ENCODE measurements around the gene COL6A6.

COL6A6 gene, protein sequence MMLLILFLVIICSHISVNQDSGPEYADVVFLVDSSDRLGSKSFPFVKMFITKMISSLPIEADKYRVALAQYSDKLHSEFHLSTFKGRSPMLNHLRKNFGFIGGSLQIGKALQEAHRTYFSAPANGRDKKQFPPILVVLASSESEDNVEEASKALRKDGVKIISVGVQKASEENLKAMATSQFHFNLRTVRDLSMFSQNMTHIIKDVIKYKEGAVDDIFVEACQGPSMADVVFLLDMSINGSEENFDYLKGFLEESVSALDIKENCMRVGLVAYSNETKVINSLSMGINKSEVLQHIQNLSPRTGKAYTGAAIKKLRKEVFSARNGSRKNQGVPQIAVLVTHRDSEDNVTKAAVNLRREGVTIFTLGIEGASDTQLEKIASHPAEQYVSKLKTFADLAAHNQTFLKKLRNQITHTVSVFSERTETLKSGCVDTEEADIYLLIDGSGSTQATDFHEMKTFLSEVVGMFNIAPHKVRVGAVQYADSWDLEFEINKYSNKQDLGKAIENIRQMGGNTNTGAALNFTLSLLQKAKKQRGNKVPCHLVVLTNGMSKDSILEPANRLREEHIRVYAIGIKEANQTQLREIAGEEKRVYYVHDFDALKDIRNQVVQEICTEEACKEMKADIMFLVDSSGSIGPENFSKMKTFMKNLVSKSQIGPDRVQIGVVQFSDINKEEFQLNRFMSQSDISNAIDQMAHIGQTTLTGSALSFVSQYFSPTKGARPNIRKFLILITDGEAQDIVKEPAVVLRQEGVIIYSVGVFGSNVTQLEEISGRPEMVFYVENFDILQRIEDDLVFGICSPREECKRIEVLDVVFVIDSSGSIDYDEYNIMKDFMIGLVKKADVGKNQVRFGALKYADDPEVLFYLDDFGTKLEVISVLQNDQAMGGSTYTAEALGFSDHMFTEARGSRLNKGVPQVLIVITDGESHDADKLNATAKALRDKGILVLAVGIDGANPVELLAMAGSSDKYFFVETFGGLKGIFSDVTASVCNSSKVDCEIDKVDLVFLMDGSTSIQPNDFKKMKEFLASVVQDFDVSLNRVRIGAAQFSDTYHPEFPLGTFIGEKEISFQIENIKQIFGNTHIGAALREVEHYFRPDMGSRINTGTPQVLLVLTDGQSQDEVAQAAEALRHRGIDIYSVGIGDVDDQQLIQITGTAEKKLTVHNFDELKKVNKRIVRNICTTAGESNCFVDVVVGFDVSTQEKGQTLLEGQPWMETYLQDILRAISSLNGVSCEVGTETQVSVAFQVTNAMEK (N-terminal part only)

DNA sequence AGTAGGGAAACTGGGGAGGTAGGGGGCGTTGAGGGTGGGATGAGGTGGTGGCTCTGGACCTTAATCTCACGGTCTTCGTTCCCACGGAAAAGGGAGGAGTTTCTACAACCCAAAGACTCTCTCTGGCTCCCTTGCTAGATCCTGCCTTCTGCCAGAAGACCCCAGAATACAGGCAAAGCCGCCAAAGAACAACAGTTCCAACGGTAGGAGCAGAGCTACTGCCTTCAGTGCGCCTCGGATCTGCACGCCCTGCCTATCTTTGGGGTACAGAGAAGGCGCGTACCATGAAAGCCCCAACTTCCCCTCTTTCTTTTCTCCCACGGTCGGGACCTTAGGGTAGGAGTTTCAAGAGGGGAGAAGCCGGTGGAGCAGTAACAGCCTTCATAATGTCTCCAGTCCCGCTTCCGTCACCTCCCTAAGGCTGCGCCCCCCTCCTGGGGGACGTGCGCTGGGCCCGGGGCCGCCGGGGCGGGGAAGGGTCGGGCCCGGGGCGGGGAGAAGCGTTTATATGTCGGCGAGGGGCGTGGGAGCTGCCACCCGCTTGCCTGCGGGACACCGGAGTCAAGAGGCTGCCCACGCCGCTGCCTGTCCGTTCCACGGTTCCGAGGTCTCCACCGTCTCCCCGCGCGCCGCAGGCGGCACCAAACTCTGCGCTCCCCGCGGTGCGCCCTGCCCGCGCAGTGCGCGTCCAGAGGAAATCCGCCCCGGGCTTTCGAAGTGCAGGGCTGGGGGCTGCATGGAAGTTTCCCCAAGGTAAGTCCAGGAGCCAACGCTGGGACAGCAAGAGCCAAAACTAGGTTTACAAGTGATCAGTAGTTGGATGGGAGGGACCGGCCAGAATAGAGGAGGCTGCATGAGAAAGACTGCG lies at the start of gene COL6A6:
TSS of gene COL6A6 (plus strand) at position 533 of the 868 bp plus-strand sequence. CDS start 43,188 bp downstream, outside the sequence.
- H3K27me3 Mint-ChIP-seq, result peaks cover 55% of the 10 kb centered on the region
- no peak within 1 kb of the TSS for H3K27ac Mint-ChIP-seq
- H3K36me3 Mint-ChIP-seq (ENCODE audit: low read depth), result no peaks in the 10 kb centered on the region
- H3K4me1 Mint-ChIP-seq (ENCODE audit: low read depth), result no peaks in the 10 kb centered on the region
- no peaks in the 10 kb centered on the region for H3K9me3 Mint-ChIP-seq
- no peak within 1 kb of the TSS for H3K4me3 Mint-ChIP-seq

DNA sequence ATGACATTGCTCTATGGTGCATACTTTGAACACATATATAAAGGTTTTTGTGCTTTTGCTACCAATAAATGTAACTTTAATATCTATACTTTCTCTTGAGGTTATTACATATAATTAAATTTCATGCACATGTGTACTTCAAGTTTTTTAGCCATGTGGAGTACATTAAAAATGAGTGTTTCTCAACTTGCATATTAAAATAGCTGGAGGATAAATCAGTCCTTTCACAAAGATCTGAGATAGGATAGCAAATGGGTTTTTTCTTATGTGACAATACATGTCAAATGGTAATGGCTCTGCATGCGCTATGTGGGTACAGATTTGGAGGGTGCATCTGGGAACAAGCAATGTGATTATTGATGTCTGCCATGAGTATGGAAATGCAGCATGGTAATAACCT lies 48.7 kb upstream of the COL6A6 start:
- H3K4me1 Mint-ChIP-seq (ENCODE audit: low read depth), result no peaks in the 10 kb centered on the region

DNA sequence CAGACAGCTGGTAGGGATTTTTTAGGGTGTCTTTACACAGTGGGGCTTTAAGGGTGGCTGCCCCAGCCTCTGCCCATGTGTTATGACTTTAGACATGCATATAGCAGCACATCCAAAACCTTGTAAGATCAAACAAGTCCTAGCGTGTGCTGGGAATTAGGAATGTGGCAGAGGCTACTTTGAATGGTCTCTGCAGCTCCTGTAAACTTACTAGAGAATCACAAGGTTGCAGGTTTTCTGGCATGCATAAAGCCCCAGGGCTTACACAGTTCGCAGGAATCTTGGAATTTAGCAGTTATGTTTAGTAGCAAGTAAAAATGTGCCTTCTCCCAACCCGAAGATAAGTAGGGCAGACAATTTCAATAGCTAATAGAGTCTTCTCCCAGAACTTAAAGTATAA lies 46.9 kb upstream of the COL6A6 start:
- no peaks in the 10 kb centered on the region for H3K36me3 Mint-ChIP-seq (ENCODE audit: low read depth)
- no peaks in the 10 kb centered on the region for H3K4me1 Mint-ChIP-seq (ENCODE audit: low read depth)
- H3K9me3 Mint-ChIP-seq, result no peaks in the 10 kb centered on the region
- no peak overlapping the region for H3K27ac Mint-ChIP-seq
- H3K4me3 Mint-ChIP-seq, result no peak overlapping the region
- H3K27me3 Mint-ChIP-seq, result peaks cover 13% of the 10 kb centered on the region

More for the DNA sequence above, 48.7 kb upstream of the COL6A6 start:
- Mint-ChIP-seq H3K9me3 (no peaks in the 10 kb centered on the region), H3K27me3 (peaks cover 13% of the 10 kb centered on the region), H3K27ac (no peak overlapping the region), H3K36me3 (ENCODE audit: low read depth) (no peaks in the 10 kb centered on the region), H3K4me3 (no peak overlapping the region)

DNA sequence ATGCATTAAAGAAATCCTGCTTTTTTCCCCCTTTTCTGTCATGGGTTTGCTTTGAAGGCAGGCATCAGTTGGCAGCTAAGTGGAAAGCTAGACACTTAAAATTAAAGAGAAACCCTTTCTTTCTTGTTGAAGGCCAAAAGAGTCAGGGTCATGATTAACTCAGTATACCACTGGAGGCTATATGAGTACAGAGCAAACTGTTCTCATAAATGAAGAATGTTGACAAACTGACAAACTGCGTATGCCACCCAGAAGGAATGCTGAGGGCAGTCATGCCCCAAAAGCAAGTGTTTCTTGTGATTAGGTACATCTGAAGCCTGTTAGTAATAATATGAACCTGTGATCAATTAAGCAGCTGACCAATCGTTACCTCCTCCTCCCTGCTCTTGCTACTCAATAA lies 43.6 kb upstream of the COL6A6 start:
- H3K27ac Mint-ChIP-seq, result no peak overlapping the region
- H3K9me3 Mint-ChIP-seq, result no peaks in the 10 kb centered on the region
- no peaks in the 10 kb centered on the region for H3K27me3 Mint-ChIP-seq
- H3K4me3 Mint-ChIP-seq, result no peak overlapping the region
- H3K4me1 Mint-ChIP-seq (ENCODE audit: low read depth), result no peaks in the 10 kb centered on the region
- no peaks in the 10 kb centered on the region for H3K36me3 Mint-ChIP-seq (ENCODE audit: low read depth)

DNA sequence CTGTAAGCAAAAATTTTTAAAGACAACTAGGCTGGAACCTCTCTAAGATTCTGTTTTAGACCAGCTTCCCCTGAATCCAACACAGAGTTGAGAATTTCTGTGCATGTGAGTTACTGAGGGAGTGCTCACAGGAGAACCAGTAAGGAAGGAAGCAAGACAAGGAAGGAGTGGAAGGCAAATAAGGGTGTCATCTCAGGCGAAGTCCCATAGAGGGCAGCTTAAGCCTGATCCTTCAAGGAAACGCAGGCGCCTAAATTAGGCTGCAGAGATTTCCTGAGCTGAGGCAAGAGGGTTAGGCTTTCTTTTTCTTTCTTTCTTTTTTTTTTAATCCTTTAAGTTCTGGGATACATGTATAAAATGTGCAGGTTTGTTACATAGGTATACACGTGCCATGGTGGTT lies 36.2 kb upstream of the COL6A6 start:
- no peak overlapping the region for H3K27ac Mint-ChIP-seq
- H3K27me3 Mint-ChIP-seq, result peaks cover 7% of the 10 kb centered on the region
- H3K4me1 Mint-ChIP-seq (ENCODE audit: low read depth), result no peaks in the 10 kb centered on the region
- no peak overlapping the region for H3K4me3 Mint-ChIP-seq
- peaks cover 7% of the 10 kb centered on the region for H3K9me3 Mint-ChIP-seq
- no peaks in the 10 kb centered on the region for H3K36me3 Mint-ChIP-seq (ENCODE audit: low read depth)

DNA sequence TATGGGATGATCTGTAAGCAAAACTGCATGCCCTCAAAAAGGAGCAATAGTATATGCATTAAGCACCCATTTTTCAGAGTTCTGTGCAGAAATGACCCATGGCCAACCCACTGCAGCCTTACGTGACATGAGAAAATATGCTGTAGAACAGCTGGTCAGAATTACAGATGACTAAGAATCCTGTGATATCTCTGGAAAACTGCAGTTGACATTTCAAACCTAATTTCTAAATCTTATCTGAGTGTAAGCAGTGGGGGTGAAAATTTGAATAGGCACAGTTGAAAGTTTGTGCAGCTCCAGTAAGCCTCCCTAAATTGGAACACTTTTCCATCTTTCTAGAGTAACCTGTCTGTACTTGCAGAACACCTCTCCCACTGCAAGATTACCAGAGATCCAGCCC lies 28.7 kb upstream of the COL6A6 start:
- Mint-ChIP-seq H3K36me3 (ENCODE audit: low read depth) (no peaks in the 10 kb centered on the region), H3K4me3 (no peak overlapping the region), H3K4me1 (ENCODE audit: low read depth) (no peaks in the 10 kb centered on the region), H3K27ac (no peak overlapping the region), H3K27me3 (peaks cover 3% of the 10 kb centered on the region), H3K9me3 (no peaks in the 10 kb centered on the region)

DNA sequence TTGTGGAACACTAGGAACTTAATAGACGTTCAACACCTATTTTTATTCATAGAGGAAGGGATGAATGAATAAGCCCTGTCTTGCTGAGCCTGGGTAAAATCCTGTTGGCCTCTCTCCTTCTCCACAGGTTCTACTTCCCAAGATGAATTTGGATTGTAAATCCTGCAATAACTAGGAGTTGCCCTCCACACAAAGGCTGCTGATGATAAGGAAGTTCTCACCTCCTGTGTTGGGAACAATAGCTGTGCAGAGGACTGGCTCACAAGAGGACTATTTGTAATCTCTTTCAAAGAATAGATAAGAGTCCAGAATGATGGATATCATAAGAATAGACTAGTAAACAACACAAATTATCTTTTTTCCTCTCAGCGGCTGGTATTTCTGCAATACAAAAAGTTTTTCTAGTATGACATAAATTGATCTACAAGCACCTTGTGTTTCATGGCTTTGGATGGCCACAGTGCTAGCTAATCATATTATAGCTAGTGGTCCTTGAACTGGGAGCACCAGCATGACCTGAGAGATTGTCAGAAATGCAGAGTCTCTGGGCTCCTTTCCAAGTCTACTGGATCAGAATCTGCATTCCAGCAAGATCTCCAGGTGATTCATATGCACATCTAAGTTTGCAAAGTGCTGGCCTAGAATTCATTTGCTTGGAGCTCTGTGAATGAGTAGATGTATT lies 28.1 kb upstream of the COL6A6 start:
- Mint-ChIP-seq H3K9me3 (no peaks in the 10 kb centered on the region), H3K36me3 (ENCODE audit: low read depth) (no peaks in the 10 kb centered on the region), H3K27ac (no peak overlapping the region), H3K4me3 (no peak overlapping the region), H3K4me1 (ENCODE audit: low read depth) (no peaks in the 10 kb centered on the region), H3K27me3 (peaks cover 5% of the 10 kb centered on the region)

DNA sequence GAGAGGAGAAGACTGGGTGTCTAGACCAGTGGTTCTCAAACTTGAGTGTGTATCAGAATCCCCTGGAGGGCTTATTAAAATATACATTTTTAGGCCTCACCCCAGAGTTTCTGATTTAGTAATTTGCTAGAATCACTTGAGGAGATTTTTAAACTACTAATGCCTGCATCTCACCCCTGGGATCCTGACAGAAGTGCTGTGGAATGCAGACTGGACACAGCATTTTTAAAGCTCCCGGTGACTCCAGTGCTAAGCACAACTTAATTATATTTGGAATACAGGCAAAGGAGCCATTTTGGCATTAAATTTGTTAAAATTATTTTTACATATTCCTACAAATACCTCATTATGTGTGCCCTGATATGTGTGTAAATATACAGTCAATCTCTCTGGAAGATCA lies 26.7 kb upstream of the COL6A6 start:
- H3K27ac Mint-ChIP-seq, result no peak overlapping the region
- no peaks in the 10 kb centered on the region for H3K36me3 Mint-ChIP-seq (ENCODE audit: low read depth)
- H3K27me3 Mint-ChIP-seq, result peaks cover 7% of the 10 kb centered on the region
- H3K4me1 Mint-ChIP-seq (ENCODE audit: low read depth), result no peaks in the 10 kb centered on the region
- H3K4me3 Mint-ChIP-seq, result no peak overlapping the region
- H3K9me3 Mint-ChIP-seq, result no peaks in the 10 kb centered on the region

DNA sequence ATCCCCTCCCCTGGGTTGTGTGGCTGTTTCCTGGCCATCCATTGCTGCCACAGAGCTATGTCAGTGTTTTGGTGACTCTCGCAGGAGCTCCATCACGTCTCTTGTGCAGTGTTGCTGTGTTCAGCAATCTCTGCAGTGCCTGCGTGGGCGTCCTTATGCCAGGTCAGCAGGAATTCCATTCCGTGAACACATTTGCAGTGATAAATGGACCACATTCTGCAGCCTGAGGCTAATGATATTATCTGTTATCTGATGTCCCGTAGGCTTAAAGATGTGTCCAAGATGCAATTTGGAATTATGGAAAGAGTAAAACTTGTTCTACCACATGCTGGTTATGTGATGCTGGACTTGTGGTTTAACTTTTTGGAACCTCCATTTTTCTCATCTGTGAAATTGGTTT lies 25.5 kb upstream of the COL6A6 start:
- Mint-ChIP-seq H3K27me3 (peaks cover 7% of the 10 kb centered on the region), H3K36me3 (ENCODE audit: low read depth) (no peaks in the 10 kb centered on the region), H3K4me3 (no peak overlapping the region), H3K9me3 (no peaks in the 10 kb centered on the region), H3K4me1 (ENCODE audit: low read depth) (no peaks in the 10 kb centered on the region), H3K27ac (no peak overlapping the region)

DNA sequence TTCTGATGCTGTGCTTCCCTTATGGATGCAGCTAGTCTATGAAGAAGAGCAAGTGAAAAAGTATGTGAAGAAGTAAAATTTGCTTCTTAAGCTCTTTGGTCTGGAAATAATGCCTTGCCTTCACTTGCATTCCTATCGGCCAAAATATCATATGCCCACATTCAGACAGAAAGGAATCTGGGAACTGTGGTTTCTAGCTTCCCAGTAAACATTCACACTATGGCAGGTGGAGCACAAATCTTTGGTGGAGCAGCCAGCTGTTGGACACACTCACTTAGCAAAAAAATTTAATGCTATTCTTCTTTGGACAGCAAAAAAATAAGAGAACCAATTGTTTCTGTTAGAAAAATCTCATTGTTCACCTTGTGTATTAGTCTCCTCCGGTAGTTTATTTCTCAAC lies 12.3 kb upstream of the COL6A6 start:
- Mint-ChIP-seq H3K9me3 (no peaks in the 10 kb centered on the region), H3K4me3 (no peak overlapping the region), H3K36me3 (ENCODE audit: low read depth) (no peaks in the 10 kb centered on the region), H3K4me1 (ENCODE audit: low read depth) (no peaks in the 10 kb centered on the region), H3K27ac (no peak overlapping the region), H3K27me3 (peaks cover 20% of the 10 kb centered on the region)

DNA sequence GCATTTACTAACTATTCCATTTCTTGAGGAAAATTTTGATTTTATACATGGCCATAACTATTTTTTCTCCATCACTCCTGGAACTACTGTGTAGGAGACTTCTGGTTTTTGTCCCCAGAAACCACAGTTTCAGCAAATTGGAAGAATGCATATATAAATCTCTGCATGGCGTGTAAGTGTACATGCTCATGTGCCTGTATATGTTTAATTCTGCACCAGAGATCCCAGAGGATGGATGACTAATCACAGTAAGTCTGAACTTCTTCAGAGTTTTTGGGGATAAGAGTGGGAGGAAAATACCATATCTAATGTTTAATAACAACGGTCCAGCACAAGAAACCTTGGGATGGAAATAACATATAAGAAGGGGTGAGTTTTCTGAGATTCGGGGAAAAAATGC lies 10.9 kb upstream of the COL6A6 start:
- Mint-ChIP-seq H3K4me3 (no peak overlapping the region), H3K27me3 (peaks cover 25% of the 10 kb centered on the region), H3K4me1 (ENCODE audit: low read depth) (no peaks in the 10 kb centered on the region), H3K36me3 (ENCODE audit: low read depth) (no peaks in the 10 kb centered on the region), H3K9me3 (no peaks in the 10 kb centered on the region), H3K27ac (no peak overlapping the region)

DNA sequence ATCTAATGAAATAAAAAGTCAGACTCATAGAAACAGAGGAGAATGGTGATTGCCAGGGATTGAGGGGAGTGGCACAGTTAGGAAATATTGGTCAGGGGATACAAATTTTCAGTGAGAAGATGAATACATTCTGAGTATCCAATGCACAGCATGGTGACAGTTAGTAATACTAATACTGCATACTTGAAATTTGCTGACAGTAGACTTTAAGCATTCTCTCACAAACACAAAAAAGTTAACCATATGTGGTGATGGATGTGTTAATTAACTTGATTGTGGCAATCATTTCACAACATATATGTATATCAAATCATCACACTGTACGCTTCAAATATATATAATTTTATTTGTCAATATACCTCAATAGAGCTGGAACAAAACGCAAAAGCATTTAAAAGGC lies 9.2 kb upstream of the COL6A6 start:
- H3K4me1 Mint-ChIP-seq (ENCODE audit: low read depth), result no peaks in the 10 kb centered on the region
- H3K9me3 Mint-ChIP-seq, result no peaks in the 10 kb centered on the region
- H3K36me3 Mint-ChIP-seq (ENCODE audit: low read depth), result no peaks in the 10 kb centered on the region
- H3K27me3 Mint-ChIP-seq, result peaks cover 32% of the 10 kb centered on the region
- H3K4me3 Mint-ChIP-seq, result no peak overlapping the region
- no peak overlapping the region for H3K27ac Mint-ChIP-seq

DNA sequence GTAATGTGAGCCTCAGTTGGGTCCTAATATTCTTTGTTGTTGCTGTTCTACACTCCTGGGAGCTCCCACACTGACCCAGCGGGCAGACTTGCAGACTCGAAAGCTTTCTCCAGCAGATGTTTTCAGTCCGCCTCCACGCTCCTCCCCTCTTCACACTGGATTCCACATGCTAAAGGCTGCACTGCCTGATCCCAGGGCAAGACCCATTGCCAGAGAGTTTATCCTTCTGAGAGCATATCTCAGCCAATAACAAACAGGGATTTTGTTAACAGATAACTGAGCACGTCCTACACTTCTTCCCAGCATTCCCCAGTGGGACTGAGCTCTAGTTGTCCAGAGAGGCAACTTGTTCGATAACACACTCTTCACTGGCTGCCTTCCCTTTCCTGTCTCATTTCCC lies 8.0 kb upstream of the COL6A6 start:
- no peak overlapping the region for H3K27ac Mint-ChIP-seq
- H3K36me3 Mint-ChIP-seq (ENCODE audit: low read depth), result no peaks in the 10 kb centered on the region
- H3K4me1 Mint-ChIP-seq (ENCODE audit: low read depth), result no peaks in the 10 kb centered on the region
- H3K4me3 Mint-ChIP-seq, result no peak overlapping the region
- H3K9me3 Mint-ChIP-seq, result no peaks in the 10 kb centered on the region
- peaks cover 39% of the 10 kb centered on the region for H3K27me3 Mint-ChIP-seq

DNA sequence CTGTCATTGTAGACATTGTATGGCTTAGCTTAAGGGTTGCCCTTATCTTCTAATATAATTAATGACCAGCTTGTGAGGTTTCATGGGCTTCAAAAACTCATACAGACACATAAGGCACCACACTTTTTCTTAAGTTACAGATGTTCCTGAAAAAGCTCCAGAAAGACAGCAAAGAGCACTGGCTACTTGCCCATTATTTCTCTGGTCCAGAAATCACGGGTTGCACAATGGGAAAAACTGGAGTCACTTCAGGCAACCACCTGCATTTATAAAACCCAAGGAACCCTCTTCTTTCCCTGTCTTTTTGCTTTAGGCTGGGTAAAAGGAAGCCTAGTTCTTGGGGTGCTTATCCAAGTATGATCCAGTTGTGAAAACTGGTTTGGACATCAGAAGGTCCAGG lies 2.3 kb upstream of the COL6A6 start:
- Mint-ChIP-seq H3K4me3 (no peak overlapping the region), H3K4me1 (ENCODE audit: low read depth) (no peaks in the 10 kb centered on the region), H3K36me3 (ENCODE audit: low read depth) (no peaks in the 10 kb centered on the region), H3K9me3 (no peaks in the 10 kb centered on the region), H3K27me3 (peaks cover 57% of the 10 kb centered on the region), H3K27ac (no peak overlapping the region)
